SU-DHL-6 (cell line): ENCODE results near the gene RGMB.
A peak's percentile ranks its signal among the peaks of the same experiment; 100 is the strongest.

ENCODE experiments used
- H2AFZ ChIP-seq: fragments of 200-600 bp; sonication (generic); 2 replicates; pipeline ENCODE4 v1.6.1; 2014; ENCODE audit warnings: low read depth, mild to moderate bottlenecking, moderate library complexity, mixed read lengths, antibody characterized with exemption, low read length; ENCODE audit not compliant: severe bottlenecking
- H3F3A ChIP-seq: fragments of 200-600 bp; shearing (Covaris generic); 2 replicates; pipeline ENCODE4 v1.6.0; 2016; ENCODE audit warnings: antibody characterized with exemption, mild to moderate bottlenecking; ENCODE audit not compliant: insufficient read depth
- H3K27ac ChIP-seq: fragments of 200-600 bp; sonication (generic); 2 replicates; pipeline ENCODE4 v1.5.1; 2016; ENCODE audit warnings: low read depth, mild to moderate bottlenecking, low read length, moderate library complexity, mixed read lengths
- H3K27me3 ChIP-seq: fragments of 200-600 bp; sonication (generic), shearing (Covaris generic); 2 replicates; pipeline ENCODE4 v1.6.0; 2014; ENCODE audit warnings: mild to moderate bottlenecking, low read length
- H3K36me3 ChIP-seq: fragments of 200-600 bp; sonication (generic); 2 replicates; pipeline ENCODE4 v1.6.1; 2014; ENCODE audit warnings: mild to moderate bottlenecking, low read length, mixed read lengths
- H3K4me2 ChIP-seq: fragments of 300-600, 200-600 bp; shearing (Covaris generic), sonication (generic); 2 replicates; pipeline ENCODE4 v1.6.0; 2014; ENCODE audit warnings: low read length, low read depth, mild to moderate bottlenecking; ENCODE audit not compliant: poor library complexity, severe bottlenecking
- H3K4me3 ChIP-seq: fragments of 200-600 bp; sonication (generic); 2 replicates; pipeline ENCODE4 v1.5.1; 2014; ENCODE audit warnings: antibody characterized with exemption, low read length, mild to moderate bottlenecking, mixed read lengths; ENCODE audit not compliant: insufficient read depth, poor library complexity, severe bottlenecking
- H3K79me2 ChIP-seq: fragments of 200-600 bp; sonication (generic); 2 replicates; pipeline ENCODE4 v1.6.1; 2014; ENCODE audit warnings: mild to moderate bottlenecking, low read length, moderate library complexity; ENCODE audit not compliant: insufficient read depth
- H3K9ac ChIP-seq: fragments of 200-600 bp; sonication (generic); 2 replicates; pipeline ENCODE4 v1.7.0; 2014; ENCODE audit warnings: mild to moderate bottlenecking, low read length
- H3K9me2 ChIP-seq: fragments of 200-600 bp; sonication (generic); replicated peaks from 2 replicates; pipeline ENCODE4 v1.6.1; 2014; ENCODE audit warnings: low read length; ENCODE audit not compliant: insufficient read depth
- H3K9me3 ChIP-seq: fragments of 200-600 bp; sonication (generic); 2 replicates; pipeline ENCODE4 v1.6.1; 2014; ENCODE audit warnings: low read length, mixed read lengths; ENCODE audit not compliant: insufficient read depth
- H4K20me1 ChIP-seq: fragments of 200-600 bp; sonication (generic); 2 replicates; pipeline ENCODE4 v1.6.1; 2014; ENCODE audit warnings: low read depth, mild to moderate bottlenecking, antibody characterized with exemption, low read length, moderate library complexity, mixed read lengths
- CTCF ChIP-seq: fragments of 200-600 bp; sonication (generic); IDR thresholded peaks from one replicate; pipeline ENCODE4 v1.5.1; 2017; ENCODE audit warnings: antibody characterized with exemption, mild to moderate bottlenecking, low read length, moderate library complexity; ENCODE audit not compliant: insufficient read depth, poor library complexity, severe bottlenecking
- EZH2phosphoT487 ChIP-seq: fragments of 200-600 bp; sonication (generic), shearing (Covaris generic); conservative IDR thresholded peaks from 2 replicates; pipeline ENCODE4 v1.6.1; 2018; ENCODE audit warnings: mild to moderate bottlenecking, antibody characterized with exemption, low read length, moderate library complexity, mixed read lengths

Gene RGMB

DNA sequence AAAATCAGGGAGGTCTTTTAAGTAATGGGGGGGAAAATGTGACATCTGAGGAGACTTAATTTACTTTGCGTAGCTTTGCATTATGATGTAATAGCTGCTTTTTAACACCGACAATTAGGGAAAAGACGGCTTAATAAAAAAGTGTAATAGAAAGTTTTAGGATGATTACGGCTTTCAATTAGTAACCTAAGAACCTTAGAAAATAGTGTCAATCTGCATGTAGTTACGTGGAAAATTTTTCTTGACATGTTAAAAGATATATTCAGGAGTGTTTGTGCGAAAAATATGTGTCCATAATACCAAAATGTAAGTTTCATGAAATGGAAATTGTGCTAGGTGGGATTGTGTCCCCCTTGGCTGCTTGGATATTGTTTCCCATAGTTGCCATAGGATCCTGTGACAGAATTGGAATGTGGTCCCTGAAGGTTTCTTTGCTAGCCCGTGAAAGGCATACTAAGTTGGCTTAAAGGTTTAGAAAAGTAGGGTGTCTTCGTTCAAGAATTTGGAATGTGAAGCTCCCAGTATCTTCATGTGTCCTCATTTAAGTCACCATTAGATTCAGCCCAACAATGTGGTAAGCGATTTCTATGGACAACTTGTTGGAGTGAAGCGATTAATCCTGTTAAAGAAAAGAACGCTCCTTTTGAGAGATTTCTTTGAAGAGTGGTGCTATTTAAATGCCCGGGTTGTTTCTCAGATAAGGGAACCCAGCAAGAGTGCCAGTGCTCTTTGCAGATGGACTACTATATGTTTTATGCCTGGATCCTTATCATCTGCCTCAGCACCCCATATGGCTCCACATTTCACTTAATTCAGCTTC lies 2.0 kb downstream of the RGMB start:
- H3K4me3 ChIP-seq = peak overlapping the region; percentile 74
- no peaks in the 10 kb centered on the region for H3K9me2 ChIP-seq
- H3K36me3 ChIP-seq = no peaks in the 10 kb centered on the region
- H3K9me3 ChIP-seq = no peaks in the 10 kb centered on the region
- H3K27me3 ChIP-seq = no peaks in the 10 kb centered on the region
- peaks cover 22% of the 10 kb centered on the region for H4K20me1 ChIP-seq
- H3K27ac ChIP-seq = no peak overlapping the region
- peak overlapping the region; percentile 80 for H3K4me2 ChIP-seq
- no peak overlapping the region for H2AFZ ChIP-seq
- H3K9ac ChIP-seq = peak overlapping the region; percentile 74
- peaks cover 17% of the 10 kb centered on the region; the same call in 1 of the 2 replicates for H3F3A ChIP-seq
- no peak for TF ChIP-seq EZH2phosphoT487
- no peak for TF ChIP-seq CTCF
- peaks cover 15% of the 10 kb centered on the region; the same call in 1 of the 2 replicates for H3K79me2 ChIP-seq

GRCh38 chr5:98776066-98776705 lies 2.7 kb downstream of the RGMB start:
- Histone ChIP-seq H3K27ac (no peak overlapping the region), H3K9ac (no peak overlapping the region), H2AFZ (no peak overlapping the region), H3K4me3 (no peak overlapping the region), H3K9me3 (no peaks in the 10 kb centered on the region), H3F3A (peaks cover 14% of the 10 kb centered on the region; the same call in 1 of the 2 replicates), H3K79me2 (peaks cover 15% of the 10 kb centered on the region; the same call in 1 of the 2 replicates), H4K20me1 (peaks cover 22% of the 10 kb centered on the region), H3K4me2 (peak overlapping the region; percentile 80), H3K9me2 (no peaks in the 10 kb centered on the region), H3K36me3 (no peaks in the 10 kb centered on the region; the same call in 1 of the 2 replicates), H3K27me3 (no peaks in the 10 kb centered on the region)
- TF ChIP-seq EZH2phosphoT487 (no peak), CTCF (no peak)

DNA sequence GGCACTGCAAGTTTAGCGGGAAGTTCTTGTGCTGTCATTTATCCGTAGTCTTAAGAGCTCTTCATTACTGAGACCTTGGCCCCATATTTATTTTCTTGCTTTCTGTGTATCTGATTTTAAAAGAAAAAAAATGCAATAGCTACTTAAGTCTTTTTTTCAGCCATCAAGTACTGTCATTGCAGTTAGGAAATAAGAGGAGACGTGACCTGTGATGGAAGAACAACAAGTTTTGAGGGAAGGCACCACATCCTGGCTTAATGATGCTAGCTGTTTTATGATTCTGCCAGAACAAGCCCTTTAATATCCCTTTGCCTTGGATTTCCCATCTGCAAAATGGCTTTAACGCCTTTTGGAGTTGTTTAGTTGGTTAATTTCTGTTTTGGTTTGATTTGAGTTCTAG lies 3.8 kb downstream of the RGMB start:
- TF ChIP-seq CTCF (no peak), EZH2phosphoT487 (no peak)
- Histone ChIP-seq H3K27me3 (no peaks in the 10 kb centered on the region), H3K36me3 (no peaks in the 10 kb centered on the region; the same call in 1 of the 2 replicates), H3K9ac (no peak overlapping the region), H3K79me2 (peaks cover 15% of the 10 kb centered on the region; the same call in 1 of the 2 replicates), H3F3A (peaks cover 4% of the 10 kb centered on the region; the same call in 1 of the 2 replicates), H4K20me1 (peaks cover 22% of the 10 kb centered on the region), H3K4me2 (no peak overlapping the region), H2AFZ (no peak overlapping the region), H3K9me2 (no peaks in the 10 kb centered on the region), H3K27ac (no peak overlapping the region), H3K9me3 (no peaks in the 10 kb centered on the region), H3K4me3 (no peak overlapping the region)
